A673 (cell line): Measurements from ENCODE around the gene FRAT1. TPM values are rescaled to one million over a fixed set of nuclear protein-coding genes. Genes with fewer than 3 reads are reported as not detected.

Experiments used
- BruUV-seq: library from RNA; stranded (reverse); fragments of 400-500 nt; replicated peaks from 2 replicates; lab custom pipeline; 2021; lab: Mats Ljungman, UMichigan
- CTCF ChIA-PET: fragments of 300-600 bp; sonication (Branson Sonifier 250); formaldehyde crosslinking; loops from one replicate; lab custom pipeline; 2022; ENCODE audit warnings: antibody characterized with exemption; lab: Charles Lee
- POLR2A ChIA-PET: fragments of 300-600 bp; sonication (Branson Sonifier 250); formaldehyde crosslinking; loops from one replicate; lab custom pipeline; 2022; ENCODE audit warnings: antibody characterized with exemption; ENCODE audit not compliant: low non-redundant PET; lab: Charles Lee
- DNase-seq: peaks from one replicate; pipeline ENCODE4 v3.0.0-alpha.2; 2015; ENCODE audit warnings: low spot score
- H3K27ac ChIP-seq: fragments of 200-600 bp; sonication (generic); 2 replicates; pipeline ENCODE4 v1.5.1; 2016; ENCODE audit warnings: mixed run types, low read depth, mild to moderate bottlenecking, mixed read lengths, antibody characterized with exemption, low read length; ENCODE audit not compliant: poor library complexity, severe bottlenecking
- H3K27me3 ChIP-seq: fragments of 200-600 bp; sonication (generic); replicated peaks from 2 replicates; pipeline ENCODE4 v1.6.1; 2017; ENCODE audit warnings: mixed run types, low read depth, mild to moderate bottlenecking, mixed read lengths, antibody characterized with exemption, low read length; ENCODE audit not compliant: insufficient read depth, poor library complexity
- H3K36me3 ChIP-seq: fragments of 200-600 bp; sonication (generic); 2 replicates; pipeline ENCODE4 v1.6.1; 2016; ENCODE audit warnings: mixed run types, mild to moderate bottlenecking, mixed read lengths, antibody characterized with exemption, low read length; ENCODE audit not compliant: insufficient read depth, poor library complexity, severe bottlenecking
- H3K4me1 ChIP-seq: fragments of 200-600 bp; sonication (generic); 2 replicates; pipeline ENCODE4 v1.6.1; 2017; ENCODE audit warnings: mixed run types, mild to moderate bottlenecking, mixed read lengths, antibody characterized with exemption, low read length; ENCODE audit not compliant: insufficient read depth, poor library complexity, severe bottlenecking
- H3K4me3 ChIP-seq: fragments of 200-600 bp; sonication (generic); 2 replicates; pipeline ENCODE4 v1.5.1; 2016; ENCODE audit warnings: low read depth, mixed run types, mild to moderate bottlenecking, mixed read lengths, low read length; ENCODE audit not compliant: poor library complexity, severe bottlenecking
- H3K9me3 ChIP-seq: fragments of 200-600 bp; sonication (generic); 2 replicates; pipeline ENCODE4 v1.6.1; 2016; ENCODE audit warnings: mixed run types, low read depth, mild to moderate bottlenecking, mixed read lengths, antibody characterized with exemption, low read length; ENCODE audit not compliant: poor library complexity, severe bottlenecking
- CTCF ChIP-seq: fragments of 300-800, 200-600 bp; sonication (generic); conservative IDR thresholded peaks from 2 replicates; pipeline ENCODE4 v1.5.1; 2017; ENCODE audit warnings: low read depth, mild to moderate bottlenecking, antibody characterized with exemption, low read length, moderate library complexity, mixed read lengths
- EZH2 ChIP-seq: fragments of 200-600 bp; sonication (generic); IDR thresholded peaks from 2 replicates; pipeline ENCODE4 v1.6.1; 2017; ENCODE audit warnings: borderline replicate concordance, low read depth, mild to moderate bottlenecking, mixed read lengths, antibody characterized with exemption, low read length; ENCODE audit not compliant: poor library complexity, severe bottlenecking
- intact Hi-C: fragments of 100-400 bp; cut with micrococcal nuclease; formaldehyde crosslinking; loops from one replicate; pipeline ENCODE4 v1.10.0; 2022; ENCODE audit not compliant: unreplicated experiment
- total RNA-seq: library from RNA; stranded (reverse); gene quantifications from 2 replicates; pipeline ENCODE4 v1.2.3, GENCODE V29; 2021

The FRAT1 gene
- total RNA-seq, 1 experiment from 2014 or later, result 0.45 TPM

- BruUV-seq, result no TSS peak
- intact Hi-C loops, result loop anchor here (2.0 to 5.0 kb wide), 2 partner anchors 41 to 56 kb away; partner anchors contain the start of gene ARHGAP19
- ChIA-PET CTCF (interaction anchor here (0.6 to 1.9 kb wide), 3 partner anchors 55 to 297 kb away, joined by 3 to 14 read pairs (median 3); no protein-coding TSS in a partner anchor), POLR2A (no interaction called here)
- no peak for TF ChIP-seq CTCF
- TF ChIP-seq EZH2, result no peak
- Histone ChIP-seq H3K27ac (peak overlapping the region; percentile 62), H3K4me1 (peaks cover 18% of the 10 kb centered on the region), H3K4me3 (peak overlapping the region; percentile 75), H3K27me3 (no peaks in the 10 kb centered on the region), H3K9me3 (no peaks in the 10 kb centered on the region), H3K36me3 (no peaks in the 10 kb centered on the region)
- DNase-seq, result peak; percentile 56
Observed at GRCh38 chr10:97333601-97334369, 14.7 kb downstream of the FRAT1 start.

GRCh38 chr10:97334370-97335175 lies 15.5 kb downstream of the FRAT1 start, which contains the start of gene FRAT2:
Gene FRAT2 (minus strand): TSS chr10:97334729. CDS start chr10:97334572, 157 bp downstream.
- no peaks in the 10 kb centered on the region for H3K9me3 ChIP-seq
- ChIA-PET CTCF (no interaction called here), POLR2A (no interaction called here)
- no peaks in the 10 kb centered on the region for H3K36me3 ChIP-seq
- peak; percentile 93 for DNase-seq
- no peaks in the 10 kb centered on the region for H3K27me3 ChIP-seq
- H3K27ac ChIP-seq, result peak within 1 kb of the TSS; percentile 100
- no peak for TF ChIP-seq CTCF
- TF ChIP-seq EZH2, result no peak
- peak within 1 kb of the TSS; percentile 75 for H3K4me3 ChIP-seq
- H3K4me1 ChIP-seq, result peaks cover 18% of the 10 kb centered on the region
- intact Hi-C loops, result loop anchor here (2.0 to 5.0 kb wide), 2 partner anchors 42 to 57 kb away; partner anchors contain the start of gene ARHGAP19
- BruUV-seq, result no TSS peak

GRCh38 chr10:97335188-97335619 lies 16.1 kb downstream of the FRAT1 start:
- DNase-seq, result no peak
- POLR2A ChIA-PET, result no interaction called here

More at GRCh38 chr10:97335188-97335619, 16.1 kb downstream of the FRAT1 start:
- intact Hi-C loops, result loop anchor here (2.0 kb wide), 1 partner anchor 42 kb away; the partner anchor contains the start of gene ARHGAP19
- Histone ChIP-seq H3K27ac (peak overlapping the region; percentile 100), H3K4me1 (peaks cover 18% of the 10 kb centered on the region), H3K9me3 (no peaks in the 10 kb centered on the region), H3K36me3 (no peaks in the 10 kb centered on the region), H3K4me3 (peak overlapping the region; percentile 75), H3K27me3 (no peaks in the 10 kb centered on the region)
- no TSS peak for BruUV-seq
- no peak for TF ChIP-seq CTCF
- no peak for TF ChIP-seq EZH2
- CTCF ChIA-PET, result no interaction called here
